Spleen (tissue), 11 donors: Measurements from ENCODE around the gene GRIPAP1. TPM values are rescaled to one million over a fixed set of nuclear protein-coding genes. Genes with fewer than 3 reads are reported as not detected.
"Not testable (repeated sequence)": the region's sequence is repeated elsewhere in the genome, so short reads cannot be mapped to it uniquely, and the experiment has no call there.

ENCODE experiments used
- DNase-seq: peaks from one replicate; pipeline ENCODE4 v3.0.0-alpha.2; 2020
- H3K27ac ChIP-seq, 8 donors: fragments of 200-600 bp; sonication (generic) in 7 of 8; 1 replicate in 4 of 8; 2 replicates in 4 of 8; pipeline versions ENCODE4 v1.5.0 to v1.8.0; 2016 to 2021; ENCODE audit warnings: inconsistent platforms in 4 of 8, mild to moderate bottlenecking in 4 of 8, moderate library complexity in 1 of 8
- H3K27me3 ChIP-seq, 7 donors: fragments of 200-600 bp; sonication (generic) in 6 of 7; replicated peaks in 1 of 7; 1 replicate in 4 of 7; 2 replicates in 3 of 7; pipeline versions ENCODE4 v1.5.0 to v1.8.0; 2016 to 2021; ENCODE audit warnings: inconsistent platforms in 3 of 7, mild to moderate bottlenecking in 1 of 7
- H3K36me3 ChIP-seq, 6 donors: fragments of 200-600 bp; sonication (generic) in 5 of 6; 1 replicate in 4 of 6; 2 replicates in 2 of 6; pipeline versions ENCODE4 v1.5.0 to v1.8.0; 2016 to 2021; ENCODE audit warnings: inconsistent platforms in 2 of 6
- H3K4me1 ChIP-seq, 6 donors: fragments of 200-600 bp; sonication (generic) in 5 of 6; 1 replicate in 3 of 6; 2 replicates in 3 of 6; pipeline versions ENCODE4 v1.5.0 to v1.8.0; 2016 to 2021; ENCODE audit warnings: inconsistent platforms in 3 of 6
- H3K4me3 ChIP-seq, 8 donors: fragments of 200-600 bp; sonication (generic) in 7 of 8; 1 replicate in 4 of 8; 2 replicates in 4 of 8; pipeline versions ENCODE4 v1.5.0 to v1.8.0; 2016 to 2021; ENCODE audit warnings: inconsistent platforms in 4 of 8, mild to moderate bottlenecking in 4 of 8, moderate library complexity in 2 of 8
- H3K9me3 ChIP-seq, 8 donors: fragments of 200-600 bp; sonication (generic) in 7 of 8; 1 replicate in 4 of 8; 2 replicates in 4 of 8; pipeline versions ENCODE4 v1.5.0 to v1.8.0; 2016 to 2021; ENCODE audit warnings: inconsistent platforms in 4 of 8
- CTCF ChIP-seq, 11 experiments: fragments of 200-600 bp in 7 of 11; fragments of 450-650 bp in 4 of 11; sonication (generic) in 4 of 11; IDR thresholded peaks in 8 of 11; conservative IDR thresholded peaks in 3 of 11; 1 replicate in 7 of 11; 2 replicates in 4 of 11; pipeline versions ENCODE4 v1.4.0 to v1.8.0; 2016 to 2021; ENCODE audit warnings: antibody characterized with exemption in 11 of 11, inconsistent platforms in 4 of 11, mild to moderate bottlenecking in 1 of 11
- POLR2A ChIP-seq, 3 donors: fragments of 450-650 bp; IDR thresholded peaks; one replicate each; pipeline ENCODE4 v1.5.1; 2017; ENCODE audit warnings: antibody characterized with exemption in 3 of 3, mild to moderate bottlenecking in 1 of 3
- POLR2AphosphoS5 ChIP-seq, 3 donors: sonication (generic); formaldehyde crosslinking; IDR thresholded peaks; one replicate each; pipeline ENCODE4 v1.5.1; 2017; ENCODE audit warnings: antibody characterized with exemption in 3 of 3
- WGBS, 5 donors: extraction: QIAGEN DNeasy Blood & Tissue Kit in 3 of 5; methylation state at CpG; one replicate each; pipeline versions ENCODE4 v1.1.5 to v1.1.7; 2013 to 2018; 5-methylcytosine and 5-hydroxymethylcytosine counted together
- intact Hi-C: fragments of 100-400 bp; cut with DNase I; formaldehyde crosslinking; loops from one replicate; pipeline ENCODE4 v1.15.0; 2023; ENCODE audit warnings: low total_unique reads
- polyA plus RNA-seq, 3 donors: library from polyadenylated mRNA; stranded (reverse); fragments of 200-250 nt; gene quantifications; one replicate each; pipeline ENCODE4 v1.2.1, GENCODE V29; 2013
- total RNA-seq, 7 donors: library from RNA; depleted of rRNA in 3 of 7; stranded (reverse); fragments of >200 nt in 3 of 7; fragmentation: NEBNext Ultra II Directional in 4 of 7; extraction: Animal tissue kit (Norgen Biotek cat#: 25700) in 4 of 7; gene quantifications; one replicate each; pipeline versions ENCODE4 v1.1.0 to v1.2.1, GENCODE V29; 2016 to 2021
- donor health status: healthy with polysubstance abuse.
- donor health status: DM: no; HTN: no; CAD: no; lungs with moderate emphysema.
- donor health status: DM: no; HTN: no; CAD: no.
- donor health status: Bipolar disorder and iron deficiency.
- donor health status: healthy.
- donor health status: DM: no; HTN: no; CAD: no.
- donor health status: DM: yes; HTN: yes; CAD: no.

GRIPAP1 gene
- total and polyA plus RNA-seq, 10 donors, result 20.0 to 93.6 (median 62.7) TPM

- Histone ChIP-seq H3K4me1 (no peaks in the 10 kb centered on the region), H3K9me3 (no peaks in the 10 kb centered on the region), H3K27ac (no peak overlapping the region), H3K4me3 (no peak overlapping the region), H3K36me3 (peaks cover 0 to 100% (median 43%) of the 10 kb centered on the region in 6 donors), H3K27me3 (no peaks in the 10 kb centered on the region)
- no peak for DNase-seq
- 62 to 76% (median 70%) methylated on average over 3 of the region's 3 CpGs for WGBS, 5 donors
- no peak for TF ChIP-seq POLR2A (IDR thresholded peaks at IDR 0.05)
- no peak for TF ChIP-seq CTCF (IDR thresholded peaks at IDR 0.05 in 8 of 11, conservative IDR thresholded peaks at IDR 0.05 in 3 of 11)
- TF ChIP-seq POLR2AphosphoS5 (IDR thresholded peaks at IDR 0.05), result no peak
- intact Hi-C loops, result no loop called here
Observed at GRCh38 chrX:48983896-48984295, 18.2 kb downstream of the GRIPAP1 start.

GRCh38 chrX:48983081-48983480 is 19.0 kb downstream of the GRIPAP1 start:
- WGBS, 5 donors, result 89 to 95% (median 92%) methylated on average over 13 to 17 of the region's 17 CpGs
- intact Hi-C loops, result no loop called here
- no peaks in the 10 kb centered on the region for H3K27me3 ChIP-seq

GRCh38 chrX:48981178-48981577 is 20.9 kb downstream of the GRIPAP1 start:
- intact Hi-C loops, result no loop called here
- H3K27ac ChIP-seq, result no peak overlapping the region
- H3K4me3 ChIP-seq, result no peak overlapping the region
- no peaks in the 10 kb centered on the region for H3K4me1 ChIP-seq
- H3K9me3 ChIP-seq, result no peaks in the 10 kb centered on the region
- 82 to 96% (median 91%) methylated on average over 6 to 10 of the region's 10 CpGs for WGBS, 5 donors
- TF ChIP-seq POLR2A (IDR thresholded peaks at IDR 0.05) (no peak), POLR2AphosphoS5 (IDR thresholded peaks at IDR 0.05) (peak in 1 of 3 donors; percentile 14), CTCF (IDR thresholded peaks at IDR 0.05 in 8 of 11, conservative IDR thresholded peaks at IDR 0.05 in 3 of 11) (no peak)
- no peaks in the 10 kb centered on the region for H3K27me3 ChIP-seq
- H3K36me3 ChIP-seq, result peaks cover 0 to 100% (median 59%) of the 10 kb centered on the region in 6 donors
- DNase-seq, result no peak

More at GRCh38 chrX:48983081-48983480, 19.0 kb downstream of the GRIPAP1 start:
- no peaks in the 10 kb centered on the region for H3K4me1 ChIP-seq
- TF ChIP-seq CTCF (IDR thresholded peaks at IDR 0.05 in 8 of 11, conservative IDR thresholded peaks at IDR 0.05 in 3 of 11) (no peak), POLR2AphosphoS5 (IDR thresholded peaks at IDR 0.05) (peak in 1 of 3 donors; percentile 34)
- H3K27ac ChIP-seq, result no peak overlapping the region
- H3K4me3 ChIP-seq, result no peak overlapping the region
- no peak for DNase-seq
- H3K9me3 ChIP-seq, result no peaks in the 10 kb centered on the region
- peaks cover 0 to 100% (median 48%) of the 10 kb centered on the region in 6 donors for H3K36me3 ChIP-seq

- peaks cover 0 to 100% (median 65%) of the 10 kb centered on the region in 6 donors for H3K36me3 ChIP-seq
- H3K27ac ChIP-seq, H3K4me1 ChIP-seq, H3K27me3 ChIP-seq, intact Hi-C loops, H3K4me3 ChIP-seq, H3K9me3 ChIP-seq, DNase-seq: not testable (repeated sequence)
- 81 to 95% (median 94%) methylated on average over 3 to 10 of the region's 10 CpGs for WGBS, 5 donors
Observed at GRCh38 chrX:48980341-48980740, 21.7 kb downstream of the GRIPAP1 start.

GRCh38 chrX:48978226-48978625 is 23.8 kb downstream of the GRIPAP1 start:
- H3K4me3 ChIP-seq, result no peak overlapping the region

More at GRCh38 chrX:48978226-48978625, 23.8 kb downstream of the GRIPAP1 start:
- TF ChIP-seq POLR2AphosphoS5 (IDR thresholded peaks at IDR 0.05) (no peak), POLR2A (IDR thresholded peaks at IDR 0.05) (no peak), CTCF (IDR thresholded peaks at IDR 0.05 in 8 of 11, conservative IDR thresholded peaks at IDR 0.05 in 3 of 11) (no peak)
- DNase-seq, result no peak
- 83 to 100% (median 93%) methylated on average over 5 of the region's 5 CpGs for whole genome bisulfite sequencing, 5 donors
- Histone ChIP-seq H3K27ac (no peak overlapping the region), H3K27me3 (no peaks in the 10 kb centered on the region), H3K9me3 (no peaks in the 10 kb centered on the region), H3K4me1 (no peaks in the 10 kb centered on the region), H3K36me3 (peaks cover 0 to 98% (median 58%) of the 10 kb centered on the region in 6 donors)
- intact Hi-C loops, result no loop called here
